ENCODE results near the gene ZEB2.

DNA sequence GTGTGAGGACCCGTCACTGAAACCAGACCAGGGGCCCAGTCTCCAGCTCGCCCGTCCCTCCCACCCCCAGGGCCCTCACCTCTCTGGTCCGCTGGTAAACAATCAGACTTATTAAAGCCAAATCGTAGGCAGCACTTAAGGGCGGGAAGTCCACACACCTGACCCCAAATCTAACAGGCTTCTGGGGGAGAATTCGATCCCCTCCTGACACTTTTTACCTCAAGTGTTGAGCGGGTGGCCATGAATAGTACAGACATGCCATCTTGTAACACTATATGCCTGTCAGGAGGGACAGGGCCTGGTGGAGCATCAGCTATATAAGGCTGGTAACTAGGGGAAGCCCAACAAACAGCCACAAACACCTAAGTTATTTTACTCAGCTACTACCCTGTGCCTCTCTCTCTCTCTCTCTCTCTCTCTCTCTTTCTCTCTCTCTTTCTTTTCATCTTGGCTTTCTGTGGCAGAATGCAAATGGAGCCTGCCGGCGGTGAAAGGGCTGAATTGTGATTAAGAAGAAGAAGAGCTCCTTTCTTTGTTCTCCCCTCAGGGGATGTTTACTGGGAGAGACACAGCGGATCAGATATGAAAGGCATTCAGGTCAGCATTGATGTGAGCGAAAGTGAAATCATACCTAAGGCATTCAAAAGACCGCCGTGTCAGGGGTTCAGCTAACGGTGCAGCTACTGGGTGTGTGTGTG is 9.5 kb downstream of the ZEB2 start:
- TF ChIP-seq POLR2A (IDR thresholded peaks at IDR 0.05) = no peak
- TF ChIP-seq, protein P1, sequence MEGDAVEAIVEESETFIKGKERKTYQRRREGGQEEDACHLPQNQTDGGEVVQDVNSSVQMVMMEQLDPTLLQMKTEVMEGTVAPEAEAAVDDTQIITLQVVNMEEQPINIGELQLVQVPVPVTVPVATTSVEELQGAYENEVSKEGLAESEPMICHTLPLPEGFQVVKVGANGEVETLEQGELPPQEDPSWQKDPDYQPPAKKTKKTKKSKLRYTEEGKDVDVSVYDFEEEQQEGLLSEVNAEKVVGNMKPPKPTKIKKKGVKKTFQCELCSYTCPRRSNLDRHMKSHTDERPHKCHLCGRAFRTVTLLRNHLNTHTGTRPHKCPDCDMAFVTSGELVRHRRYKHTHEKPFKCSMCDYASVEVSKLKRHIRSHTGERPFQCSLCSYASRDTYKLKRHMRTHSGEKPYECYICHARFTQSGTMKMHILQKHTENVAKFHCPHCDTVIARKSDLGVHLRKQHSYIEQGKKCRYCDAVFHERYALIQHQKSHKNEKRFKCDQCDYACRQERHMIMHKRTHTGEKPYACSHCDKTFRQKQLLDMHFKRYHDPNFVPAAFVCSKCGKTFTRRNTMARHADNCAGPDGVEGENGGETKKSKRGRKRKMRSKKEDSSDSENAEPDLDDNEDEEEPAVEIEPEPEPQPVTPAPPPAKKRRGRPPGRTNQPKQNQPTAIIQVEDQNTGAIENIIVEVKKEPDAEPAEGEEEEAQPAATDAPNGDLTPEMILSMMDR (IDR thresholded peaks at IDR 0.05) = no peak
- TF ChIP-seq EP300 (IDR thresholded peaks at IDR 0.05) = no peak

All from stomach (tissue), 4 donors.